Nephron progenitor cell (in vitro differentiated cells): ENCODE results near the gene BTBD19.
A peak's percentile ranks its signal among the peaks of the same experiment; 100 is the strongest.
"Not testable (repeated sequence)": the region's sequence is repeated elsewhere in the genome, so short reads cannot be mapped to it uniquely, and the experiment has no call there.

Experiments
- DNase-seq: peaks from one replicate; pipeline ENCODE4 v3.0.0; 2021
- H3K27ac Mint-ChIP-seq: 2 replicates; pipeline ENCODE4 v1.8.0; 2021; ENCODE audit warnings: mild to moderate bottlenecking, moderate library complexity, mixed read lengths
- H3K27me3 Mint-ChIP-seq: 2 replicates; pipeline ENCODE4 v1.8.0; 2021; ENCODE audit warnings: mild to moderate bottlenecking, low read depth, mixed read lengths; ENCODE audit not compliant: poor library complexity
- H3K36me3 Mint-ChIP-seq: 2 replicates; pipeline ENCODE4 v1.8.0; 2021; ENCODE audit warnings: low read depth, mixed read lengths
- H3K4me1 Mint-ChIP-seq: 2 replicates; pipeline ENCODE4 v1.8.0; 2021; ENCODE audit warnings: mixed read lengths
- H3K4me3 Mint-ChIP-seq: 2 replicates; pipeline ENCODE4 v1.8.0; 2021; ENCODE audit warnings: mild to moderate bottlenecking, moderate library complexity, mixed read lengths
- H3K9me3 Mint-ChIP-seq: 2 replicates; pipeline ENCODE4 v1.8.0; 2021; ENCODE audit warnings: mild to moderate bottlenecking, moderate library complexity, mixed read lengths
- TF ChIP-seq, protein P1 (sequence below): fragments of 200-600 bp; sonication (generic); IDR thresholded peaks from 2 replicates; pipeline ENCODE4 v1.5.0; 2021; ENCODE audit warnings: antibody characterized with exemption

Gene BTBD19

DNA sequence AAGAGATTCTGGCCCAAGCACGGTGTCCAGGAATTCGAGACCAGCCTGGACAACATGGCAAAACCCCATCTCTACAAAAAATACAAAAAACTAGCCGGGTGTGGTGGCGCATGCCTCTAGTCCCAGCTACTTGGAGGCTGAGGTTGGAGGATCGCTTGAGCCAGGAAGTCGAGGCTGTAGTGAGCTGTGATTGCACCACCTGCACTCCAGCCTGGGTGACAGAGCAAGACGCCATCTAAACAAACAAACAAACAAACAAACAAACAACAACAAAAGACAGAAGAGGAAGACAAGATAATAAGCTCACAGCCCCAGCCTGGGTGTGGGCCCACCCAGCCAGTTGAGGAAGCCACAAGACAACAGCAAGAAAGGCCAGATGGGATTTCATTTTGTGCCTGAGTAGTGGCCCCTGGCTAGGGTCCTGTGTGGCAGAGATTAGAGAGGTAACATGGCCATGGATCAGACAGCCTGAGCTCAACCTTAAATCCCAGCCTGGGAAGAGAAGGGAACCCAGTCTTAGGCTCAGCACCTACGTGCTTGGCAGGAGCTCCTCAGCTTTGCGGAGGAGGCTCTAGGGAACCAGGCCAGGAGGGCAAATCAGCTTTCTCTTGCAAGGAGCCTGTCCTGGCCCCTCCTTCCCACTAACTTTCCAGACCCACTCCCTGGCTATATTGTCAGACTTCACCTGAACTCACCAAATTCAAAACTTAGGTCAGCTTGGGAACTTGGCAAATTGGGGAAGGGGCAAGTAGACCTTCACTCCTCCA lies 15.4 kb upstream of the BTBD19 start:
- no peaks in the 10 kb centered on the region for H3K9me3 Mint-ChIP-seq
- peak overlapping the region; percentile 91 for H3K27ac Mint-ChIP-seq
- peaks cover 34% of the 10 kb centered on the region for H3K4me1 Mint-ChIP-seq
- H3K4me3 Mint-ChIP-seq, result no peak overlapping the region
- no peaks in the 10 kb centered on the region for H3K36me3 Mint-ChIP-seq
- TF ChIP-seq, protein P1, sequence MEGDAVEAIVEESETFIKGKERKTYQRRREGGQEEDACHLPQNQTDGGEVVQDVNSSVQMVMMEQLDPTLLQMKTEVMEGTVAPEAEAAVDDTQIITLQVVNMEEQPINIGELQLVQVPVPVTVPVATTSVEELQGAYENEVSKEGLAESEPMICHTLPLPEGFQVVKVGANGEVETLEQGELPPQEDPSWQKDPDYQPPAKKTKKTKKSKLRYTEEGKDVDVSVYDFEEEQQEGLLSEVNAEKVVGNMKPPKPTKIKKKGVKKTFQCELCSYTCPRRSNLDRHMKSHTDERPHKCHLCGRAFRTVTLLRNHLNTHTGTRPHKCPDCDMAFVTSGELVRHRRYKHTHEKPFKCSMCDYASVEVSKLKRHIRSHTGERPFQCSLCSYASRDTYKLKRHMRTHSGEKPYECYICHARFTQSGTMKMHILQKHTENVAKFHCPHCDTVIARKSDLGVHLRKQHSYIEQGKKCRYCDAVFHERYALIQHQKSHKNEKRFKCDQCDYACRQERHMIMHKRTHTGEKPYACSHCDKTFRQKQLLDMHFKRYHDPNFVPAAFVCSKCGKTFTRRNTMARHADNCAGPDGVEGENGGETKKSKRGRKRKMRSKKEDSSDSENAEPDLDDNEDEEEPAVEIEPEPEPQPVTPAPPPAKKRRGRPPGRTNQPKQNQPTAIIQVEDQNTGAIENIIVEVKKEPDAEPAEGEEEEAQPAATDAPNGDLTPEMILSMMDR, result no peak
- peaks cover 3% of the 10 kb centered on the region for H3K27me3 Mint-ChIP-seq
- DNase-seq, result no peak

DNA sequence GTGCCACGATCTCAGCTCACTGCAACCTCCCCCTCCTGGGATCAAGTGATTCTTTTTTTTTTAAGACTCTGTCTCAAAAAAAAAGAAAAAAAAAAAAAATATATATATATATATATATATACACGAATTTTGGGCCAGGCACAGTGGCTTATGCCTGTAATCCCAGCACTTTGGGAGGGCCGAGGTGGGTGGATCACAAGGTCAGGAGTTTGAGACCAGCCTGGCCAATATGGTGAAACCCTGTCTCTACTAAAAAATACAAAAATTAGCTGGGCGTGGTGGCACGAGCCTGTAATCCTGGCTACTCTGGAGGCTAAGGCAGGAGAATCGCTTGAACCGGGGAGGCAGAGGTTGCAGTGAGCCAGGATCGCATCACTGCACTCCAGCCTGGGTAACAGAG lies 10.4 kb upstream of the BTBD19 start:
- H3K27me3 Mint-ChIP-seq, H3K27ac Mint-ChIP-seq, H3K4me3 Mint-ChIP-seq, H3K9me3 Mint-ChIP-seq, H3K36me3 Mint-ChIP-seq, DNase-seq: not testable (repeated sequence)
- peaks cover 46% of the 10 kb centered on the region for H3K4me1 Mint-ChIP-seq

DNA sequence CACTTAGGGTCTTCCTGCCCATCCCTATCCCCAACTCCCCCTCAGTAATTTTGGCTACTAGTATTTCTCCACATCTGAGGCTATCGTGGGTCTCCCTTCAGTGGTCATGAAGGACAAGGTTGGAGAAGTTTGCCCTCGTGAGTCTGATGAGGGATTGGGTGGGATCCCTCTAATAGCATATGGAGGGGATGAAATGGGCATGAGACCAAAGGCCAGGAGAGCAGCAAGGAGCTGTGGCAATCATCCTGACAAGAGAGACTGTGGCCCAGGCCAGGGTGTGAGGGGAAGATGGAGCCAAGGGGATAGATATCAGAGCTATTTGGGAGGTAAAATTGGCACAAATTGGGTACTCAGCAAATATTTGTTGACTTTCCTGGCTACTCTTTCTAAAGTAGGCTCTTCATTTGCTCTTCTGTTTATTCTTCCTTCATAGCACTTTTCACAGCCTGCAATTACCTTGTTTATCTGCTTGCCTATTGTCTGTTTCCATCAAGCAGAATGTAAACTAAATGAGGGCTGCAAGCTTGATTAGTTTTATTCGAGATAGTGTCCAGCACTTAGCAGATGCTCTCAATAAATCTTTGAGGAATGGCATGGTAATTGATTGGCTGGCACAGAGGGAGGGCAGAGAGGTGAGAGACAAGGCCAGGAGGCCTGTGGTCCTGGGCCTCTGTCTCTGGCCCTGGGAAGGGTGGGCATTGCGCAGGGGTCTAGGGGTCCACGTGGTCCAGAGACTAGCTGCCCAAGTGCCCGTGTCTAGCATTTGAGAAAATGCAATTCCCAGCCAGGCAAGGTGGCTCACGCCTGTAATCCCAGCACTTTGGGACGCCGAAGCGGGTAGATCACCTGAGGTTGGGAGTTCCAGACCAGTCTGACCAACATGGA lies 9.6 kb upstream of the BTBD19 start:
- no peaks in the 10 kb centered on the region for H3K9me3 Mint-ChIP-seq
- H3K4me1 Mint-ChIP-seq, result peaks cover 43% of the 10 kb centered on the region
- peaks cover 7% of the 10 kb centered on the region for H3K36me3 Mint-ChIP-seq
- DNase-seq, result no peak
- H3K27me3 Mint-ChIP-seq, result peaks cover 2% of the 10 kb centered on the region
- H3K4me3 Mint-ChIP-seq, result peak overlapping the region; percentile 92
- peak overlapping the region; percentile 100 for H3K27ac Mint-ChIP-seq
- TF ChIP-seq, protein P1, result no peak

DNA sequence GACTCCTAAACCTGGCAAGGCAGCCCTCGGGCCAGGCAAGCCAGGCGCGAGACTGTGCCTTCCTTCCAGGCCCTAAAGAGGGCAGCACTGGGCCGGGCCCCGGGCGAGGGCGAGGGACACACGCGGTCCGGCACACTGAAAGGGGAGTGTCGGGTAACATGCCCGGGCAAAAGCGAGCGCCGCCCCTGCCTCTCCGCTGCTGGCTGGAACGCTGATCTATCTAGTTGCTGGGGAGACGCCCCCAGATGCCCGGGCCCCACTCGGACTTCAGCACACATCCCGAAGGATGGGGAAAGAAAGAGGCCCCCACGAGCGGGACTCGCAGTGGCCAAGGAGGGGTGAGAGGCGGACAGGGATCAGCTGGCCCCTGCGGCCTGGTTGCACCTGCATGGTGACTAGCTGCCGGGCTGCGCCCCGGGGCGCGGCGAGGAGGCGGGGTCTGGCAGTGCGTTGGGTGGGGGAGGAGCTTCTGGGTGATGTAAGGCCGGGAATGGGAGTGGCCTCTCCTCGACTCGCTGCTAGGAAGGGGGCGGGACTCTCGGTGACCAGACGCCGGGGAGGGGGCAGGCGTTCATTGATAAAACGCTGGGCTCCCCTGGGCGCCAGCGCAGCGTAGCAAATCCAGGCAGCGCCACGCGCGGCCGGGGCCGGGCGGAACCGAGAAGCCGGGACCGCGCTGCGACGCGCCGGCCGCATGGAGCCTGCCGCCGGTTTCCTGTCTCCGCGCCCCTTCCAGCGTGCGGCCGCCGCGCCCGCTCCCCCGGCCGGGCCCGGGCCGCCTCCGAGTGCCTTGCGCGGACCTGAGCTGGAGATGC lies 8.3 kb upstream of the BTBD19 start, which contains the start of gene PLK3:
Gene PLK3 (plus strand): TSS at position 608 of the 815 bp plus-strand sequence. CDS start 87 bp downstream, at position 695.
- H3K27me3 Mint-ChIP-seq, result peaks cover 2% of the 10 kb centered on the region
- peaks cover 43% of the 10 kb centered on the region for H3K4me1 Mint-ChIP-seq
- TF ChIP-seq, protein P1, result peak; percentile 80
- H3K27ac Mint-ChIP-seq, result peak within 1 kb of the TSS; percentile 100
- peaks cover 8% of the 10 kb centered on the region for H3K36me3 Mint-ChIP-seq
- peak within 1 kb of the TSS; percentile 92 for H3K4me3 Mint-ChIP-seq
- peak; percentile 97 for DNase-seq
- no peaks in the 10 kb centered on the region for H3K9me3 Mint-ChIP-seq

DNA sequence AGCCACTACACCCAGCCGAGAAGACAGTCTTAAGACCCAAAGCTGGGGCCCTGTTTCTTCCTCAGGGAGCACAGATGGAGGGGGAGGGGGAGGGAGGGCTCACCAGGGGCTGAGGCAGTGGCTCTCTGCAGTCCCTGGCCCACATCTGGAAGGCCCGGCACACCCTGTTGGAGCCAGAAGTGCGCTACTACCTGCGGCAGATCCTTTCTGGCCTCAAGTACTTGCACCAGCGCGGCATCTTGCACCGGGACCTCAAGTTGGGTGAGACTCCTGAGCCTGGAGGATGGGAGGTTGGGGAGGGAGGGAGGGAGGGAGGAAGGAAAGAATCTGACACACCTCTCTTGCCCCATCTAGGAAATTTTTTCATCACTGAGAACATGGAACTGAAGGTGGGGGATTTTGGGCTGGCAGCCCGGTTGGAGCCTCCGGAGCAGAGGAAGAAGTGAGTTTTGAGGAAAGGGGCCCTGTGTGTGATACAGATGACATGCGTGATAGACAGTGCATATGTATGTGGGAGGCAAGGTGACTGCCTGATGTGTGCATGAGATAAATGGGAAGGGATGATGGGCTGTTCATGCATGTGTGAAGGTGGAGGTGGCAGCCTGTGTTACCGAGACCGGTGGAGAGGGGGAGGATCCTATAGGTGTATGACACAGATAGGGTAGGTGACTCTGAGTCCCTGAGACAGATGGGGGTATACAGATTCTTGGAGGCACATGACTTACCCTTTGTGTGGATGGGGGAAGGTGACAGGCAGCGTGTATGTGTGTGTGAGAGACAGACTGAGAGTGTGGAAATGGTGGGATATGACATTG lies 6.6 kb upstream of the BTBD19 start:
- peaks cover 53% of the 10 kb centered on the region for H3K4me1 Mint-ChIP-seq
- peak overlapping the region; percentile 85 for H3K4me3 Mint-ChIP-seq
- no peaks in the 10 kb centered on the region for H3K9me3 Mint-ChIP-seq
- H3K36me3 Mint-ChIP-seq, result peaks cover 12% of the 10 kb centered on the region
- peaks cover 2% of the 10 kb centered on the region for H3K27me3 Mint-ChIP-seq
- TF ChIP-seq, protein P1, result no peak
- no peak for DNase-seq
- H3K27ac Mint-ChIP-seq, result peak overlapping the region; percentile 52
